ENCODE data around the gene IL1RAPL1. TPM values are rescaled to one million over a fixed set of nuclear protein-coding genes. Genes with fewer than 3 reads are reported as not detected.

The IL1RAPL1 gene
- total and polyA plus RNA-seq, 8 donors, result 0.60 to 1.4 (median 0.95) TPM; not detected in 2

- no peak for ATAC-seq
- no peaks in the 10 kb centered on the region for H3K4me1 ChIP-seq
- H3K36me3 ChIP-seq, result no peaks in the 10 kb centered on the region
- no peak overlapping the region for H3K4me3 ChIP-seq
- intact Hi-C loops (cut with DNase I), result no loop called here
- no peak for DNase-seq
- H3K27ac ChIP-seq, result no peak overlapping the region
- no peaks in the 10 kb centered on the region for H3K27me3 ChIP-seq
- TF ChIP-seq CTCF (IDR thresholded peaks at IDR 0.05), result no peak
- H3K9me3 ChIP-seq, result no peaks in the 10 kb centered on the region
Observed at GRCh38 chrX:29721152-29721551, 1133.9 kb downstream of the IL1RAPL1 start.

GRCh38 chrX:29724316-29724715 is 1137.1 kb downstream of the IL1RAPL1 start:
- intact Hi-C loops (cut with DNase I), result no loop called here
- Histone ChIP-seq H3K27me3 (no peaks in the 10 kb centered on the region), H3K36me3 (no peaks in the 10 kb centered on the region), H3K4me3 (no peak overlapping the region), H3K4me1 (no peaks in the 10 kb centered on the region), H3K27ac (no peak overlapping the region), H3K9me3 (no peaks in the 10 kb centered on the region)
- DNase-seq (no peak), ATAC-seq (no peak)
- TF ChIP-seq CTCF (IDR thresholded peaks at IDR 0.05), result no peak

- ATAC-seq (no peak), DNase-seq (no peak)
- Histone ChIP-seq H3K9me3 (no peaks in the 10 kb centered on the region), H3K4me1 (no peaks in the 10 kb centered on the region), H3K4me3 (no peak overlapping the region), H3K27ac (no peak overlapping the region), H3K36me3 (no peaks in the 10 kb centered on the region), H3K27me3 (no peaks in the 10 kb centered on the region)
- intact Hi-C loops (cut with DNase I), result no loop called here
- no peak for TF ChIP-seq CTCF (IDR thresholded peaks at IDR 0.05)
Observed at GRCh38 chrX:29726811-29727210, 1139.6 kb downstream of the IL1RAPL1 start.

GRCh38 chrX:29728639-29729038 is 1141.4 kb downstream of the IL1RAPL1 start:
- no peak for ATAC-seq
- Histone ChIP-seq H3K4me3 (no peak overlapping the region), H3K4me1 (no peaks in the 10 kb centered on the region), H3K9me3 (no peaks in the 10 kb centered on the region), H3K36me3 (no peaks in the 10 kb centered on the region), H3K27me3 (no peaks in the 10 kb centered on the region), H3K27ac (no peak overlapping the region)
- intact Hi-C loops (cut with DNase I), result no loop called here
- no peak for TF ChIP-seq CTCF (IDR thresholded peaks at IDR 0.05)
- DNase-seq, result peak in 1 of 4 donors; percentile 22

- no peak for TF ChIP-seq CTCF (IDR thresholded peaks at IDR 0.05)
Observed at GRCh38 chrX:29744966-29745365, 1157.7 kb downstream of the IL1RAPL1 start.

More at GRCh38 chrX:29744966-29745365, 1157.7 kb downstream of the IL1RAPL1 start:
- Histone ChIP-seq H3K27ac (no peak overlapping the region), H3K4me1 (no peaks in the 10 kb centered on the region), H3K27me3 (no peaks in the 10 kb centered on the region), H3K4me3 (no peak overlapping the region), H3K9me3 (no peaks in the 10 kb centered on the region), H3K36me3 (no peaks in the 10 kb centered on the region)
- peak in 1 of 4 donors; percentile 14 for DNase-seq
- intact Hi-C loops (cut with DNase I), result no loop called here
- ATAC-seq, result no peak
